Stimulated activated CD8-positive, alpha-beta memory T cell treated with anti-CD3 and anti-CD28 coated beads, Interleukin-7, amount 100 ng/mL, for 24 hours (primary cell): ENCODE results near the gene CKAP5.

Experiments
- DNase-seq: peaks from one replicate; pipeline ENCODE4 v3.0.0-alpha.2; 2020; ENCODE audit warnings: low read depth

The CKAP5 gene

GRCh38 chr11:46845740-46846509 lies at the start of gene CKAP5:
Gene CKAP5 (minus strand): TSS chr11:46846280. CDS start chr11:46821231, 25,049 bp downstream.
- peak; percentile 72 for DNase-seq

GRCh38 chr11:46895821-46896220 lies 49.7 kb upstream of the CKAP5 start:
- DNase-seq: no peak

- no peak for DNase-seq
These were observed 48.9 kb upstream of the CKAP5 start for GRCh38 chr11:46894961-46895360.

GRCh38 chr11:46894506-46894905 lies 48.4 kb upstream of the CKAP5 start:
- no peak for DNase-seq

- DNase-seq: no peak
These were observed 46.8 kb upstream of the CKAP5 start for GRCh38 chr11:46892838-46893237.

GRCh38 chr11:46892109-46892508 lies 46.0 kb upstream of the CKAP5 start:
- no peak for DNase-seq

GRCh38 chr11:46890665-46891064 lies 44.6 kb upstream of the CKAP5 start:
- no peak for DNase-seq

GRCh38 chr11:46889689-46890475 lies 43.8 kb upstream of the CKAP5 start:
- peak; percentile 55 for DNase-seq

GRCh38 chr11:46889251-46889650 lies 43.2 kb upstream of the CKAP5 start:
- DNase-seq: no peak

GRCh38 chr11:46888636-46889035 lies 42.6 kb upstream of the CKAP5 start:
- DNase-seq: no peak

GRCh38 chr11:46886211-46886610 lies 40.1 kb upstream of the CKAP5 start:
- no peak for DNase-seq

- no peak for DNase-seq
These were observed 33.0 kb upstream of the CKAP5 start for GRCh38 chr11:46879056-46879585.

- DNase-seq: no peak
These were observed 31.5 kb upstream of the CKAP5 start for GRCh38 chr11:46877580-46877979.

- no peak for DNase-seq
These were observed 30.4 kb upstream of the CKAP5 start for GRCh38 chr11:46876471-46876870.

GRCh38 chr11:46874586-46874985 lies 28.5 kb upstream of the CKAP5 start:
- no peak for DNase-seq

- DNase-seq: no peak
These were observed 22.8 kb upstream of the CKAP5 start for GRCh38 chr11:46868912-46869311.

- no peak for DNase-seq
These were observed 19.3 kb upstream of the CKAP5 start for GRCh38 chr11:46865340-46865739.

GRCh38 chr11:46860218-46860617 lies 14.1 kb upstream of the CKAP5 start:
- DNase-seq: no peak

- DNase-seq: no peak
These were observed 13.0 kb upstream of the CKAP5 start for GRCh38 chr11:46858920-46859546.

GRCh38 chr11:46857666-46858065 lies 11.6 kb upstream of the CKAP5 start:
- no peak for DNase-seq

- no peak for DNase-seq
These were observed 10.7 kb upstream of the CKAP5 start for GRCh38 chr11:46856605-46857343.

- DNase-seq: no peak
These were observed 9.8 kb upstream of the CKAP5 start for GRCh38 chr11:46855863-46856262.
